Measurements from ENCODE around the gene HDGFL2.

GRCh38 chr19:4487572-4487971 lies 15.5 kb downstream of the HDGFL2 start:
- TF ChIP-seq ARNT (IDR thresholded peaks at IDR 0.05) (no peak), L3MBTL2 (conservative IDR thresholded peaks at IDR 0.05) (no peak), FOXM1 (IDR thresholded peaks at IDR 0.05; ENCODE audit: borderline replicate concordance) (no peak)
